Activated CD8-positive, alpha-beta T cell treated with anti-CD3 and anti-CD28 coated beads, Interleukin-2, amount 10 ng/mL, durations not matched to agents 7 days and 5 days (primary cell): Measurements from ENCODE around the gene DCAF11. TPM values are rescaled to one million over a fixed set of nuclear protein-coding genes. Genes with fewer than 3 reads are reported as not detected.

ENCODE experiments used
- ATAC-seq: fragments of 150-1000 bp; cut with Tn5 transposase; one replicate; pipeline ENCODE4 v1.10.0; 2021; ENCODE audit warnings: moderate library complexity
- CTCF ChIA-PET: fragments of 350-600 bp; sonication (Branson Sonifier 250); formaldehyde crosslinking; loops from one replicate; lab custom pipeline; 2021; ENCODE audit warnings: antibody characterized with exemption; lab: Charles Lee
- POLR2A ChIA-PET: fragments of 350-600 bp; sonication (Branson Sonifier 250); formaldehyde crosslinking; loops from one replicate; lab custom pipeline; 2021; ENCODE audit warnings: antibody characterized with exemption; lab: Charles Lee
- DNase-seq: peaks from one replicate; pipeline ENCODE4 v3.0.0-alpha.2; 2020
- H3K27ac Mint-ChIP-seq: one replicate; pipeline ENCODE4 v1.8.0; 2021; ENCODE audit warnings: mild to moderate bottlenecking, mixed read lengths
- H3K27me3 Mint-ChIP-seq: one replicate; pipeline ENCODE4 v1.8.0; 2021; ENCODE audit warnings: low read depth, mixed read lengths
- H3K36me3 Mint-ChIP-seq: one replicate; pipeline ENCODE4 v1.8.0; 2021; ENCODE audit warnings: low read depth, mixed read lengths
- H3K4me1 Mint-ChIP-seq: one replicate; pipeline ENCODE4 v1.8.0; 2021; ENCODE audit warnings: low read depth, mixed read lengths
- H3K4me3 Mint-ChIP-seq: one replicate; pipeline ENCODE4 v1.8.0; 2021; ENCODE audit warnings: mild to moderate bottlenecking, mixed read lengths
- H3K9me3 Mint-ChIP-seq: one replicate; pipeline ENCODE4 v1.8.0; 2022; ENCODE audit warnings: mixed read lengths; ENCODE audit not compliant: insufficient read depth
- total RNA-seq, 2 experiments: library from RNA; stranded (reverse); gene quantifications; one replicate each; pipeline ENCODE4 v1.2.3, GENCODE V29; 2021

Gene DCAF11
- total RNA-seq, 2 experiments from 2014 or later, result 101 to 107 TPM

GRCh38 chr14:24141097-24141880 is 26.7 kb downstream of the DCAF11 start, which contains the start of gene EMC9:
EMC9 (minus strand) TSS chr14:24141591; CDS start chr14:24141304, 287 bp downstream.
- POLR2A ChIA-PET, result interaction anchor here (0.6 to 3.5 kb wide), 14 partner anchors 9 to 289 kb away, joined by 3 to 56 read pairs (median 4); partner anchors contain the start of genes CHMP4A, DCAF11, IRF9 and KHNYN
- H3K9me3 Mint-ChIP-seq, result no peaks in the 10 kb centered on the region
- peak; percentile 100 for DNase-seq
- H3K27ac Mint-ChIP-seq, result peak within 1 kb of the TSS; percentile 77
- peaks cover 88% of the 10 kb centered on the region for H3K36me3 Mint-ChIP-seq
- H3K4me3 Mint-ChIP-seq, result peak within 1 kb of the TSS; percentile 97
- H3K4me1 Mint-ChIP-seq, result peaks cover 66% of the 10 kb centered on the region
- CTCF ChIA-PET, result interaction anchor here (0.7 to 2.2 kb wide), 16 partner anchors 9 to 296 kb away, joined by 3 to 20 read pairs (median 4); partner anchors contain the start of genes CIDEB, DCAF11, IRF9 and NRL
- ATAC-seq, result peak; percentile 92
- no peaks in the 10 kb centered on the region for H3K27me3 Mint-ChIP-seq

DNA sequence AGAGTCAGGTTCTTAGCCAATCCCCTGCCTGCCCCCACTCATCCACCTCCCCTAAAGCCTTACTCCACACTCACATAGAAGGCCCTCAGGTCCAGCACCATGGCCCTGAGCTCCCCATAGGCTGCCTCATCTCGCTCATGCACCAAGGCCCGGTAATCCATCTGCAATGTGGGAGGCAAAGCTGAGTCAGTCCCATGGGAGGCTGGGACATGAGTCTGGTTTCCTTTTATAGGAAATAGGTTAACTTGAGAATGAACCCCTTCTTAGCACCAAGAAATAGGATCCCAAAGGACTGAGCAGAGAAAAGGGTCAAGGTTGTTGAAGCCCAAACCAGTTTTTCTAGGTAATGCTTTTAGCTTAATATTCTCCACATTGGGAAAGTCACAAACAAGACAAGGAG is 28.9 kb downstream of the DCAF11 start:
- peaks cover 76% of the 10 kb centered on the region for H3K36me3 Mint-ChIP-seq
- H3K9me3 Mint-ChIP-seq, result no peaks in the 10 kb centered on the region
- CTCF ChIA-PET, result interaction anchor here (4.8 to 6.1 kb wide), 2 partner anchors 17 to 28 kb away, joined by 22 to 77 read pairs; partner anchors contain the start of genes DCAF11, IRF9 and NRL

DNA sequence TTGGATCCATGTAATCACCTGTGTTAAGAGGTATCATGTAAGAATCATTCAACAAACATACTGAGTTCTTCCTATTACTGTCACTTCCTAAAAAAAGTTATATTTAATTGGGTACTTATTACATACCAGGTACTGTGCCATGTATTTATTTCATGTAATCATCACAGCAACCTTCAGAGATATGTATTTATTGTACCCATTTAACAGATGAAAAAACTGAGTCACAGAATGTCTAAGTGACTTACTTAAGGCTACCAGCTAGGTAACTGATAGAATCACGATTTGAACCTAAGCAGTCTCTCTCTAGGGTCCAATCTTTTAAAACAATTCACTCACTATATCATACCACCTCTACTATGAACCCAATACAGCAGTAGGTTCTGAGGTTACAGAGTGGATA is 29.9 kb downstream of the DCAF11 start:
- Mint-ChIP-seq H3K36me3 (peaks cover 76% of the 10 kb centered on the region), H3K27me3 (no peaks in the 10 kb centered on the region), H3K27ac (peak overlapping the region; percentile 43), H3K9me3 (no peaks in the 10 kb centered on the region), H3K4me1 (peaks cover 54% of the 10 kb centered on the region), H3K4me3 (peak overlapping the region; percentile 88)
- ChIA-PET CTCF (interaction anchor here (4.8 to 6.1 kb wide), 2 partner anchors 16 to 29 kb away, joined by 22 to 77 read pairs; partner anchors contain the start of genes DCAF11, IRF9 and NRL), POLR2A (interaction anchor here (1.0 to 10.1 kb wide), 3 partner anchors 16 to 30 kb away, joined by 5 to 229 read pairs (median 14); partner anchors contain the start of genes DCAF11, IRF9 and NRL)
- no peak for DNase-seq
- ATAC-seq, result no peak

More for the DNA sequence above, 28.9 kb downstream of the DCAF11 start:
- Mint-ChIP-seq H3K27ac (peak overlapping the region; percentile 1), H3K27me3 (no peaks in the 10 kb centered on the region), H3K4me3 (no peak overlapping the region), H3K4me1 (peaks cover 54% of the 10 kb centered on the region)
- POLR2A ChIA-PET, result interaction anchor here (0.7 to 2.2 kb wide), 4 partner anchors 15 to 526 kb away, joined by 3 to 14 read pairs (median 4); partner anchors contain the start of genes DCAF11, IRF9 and NRL
- no peak for DNase-seq
- no peak for ATAC-seq

GRCh38 chr14:24145219-24145618 is 30.6 kb downstream of the DCAF11 start:
- POLR2A ChIA-PET, result interaction anchor here (1.6 to 10.1 kb wide), 6 partner anchors 8 to 71 kb away, joined by 4 to 229 read pairs (median 34); partner anchors contain the start of genes CHMP4A, DCAF11, IRF9 and MDP1
- no peak for DNase-seq
- Mint-ChIP-seq H3K36me3 (peaks cover 77% of the 10 kb centered on the region), H3K4me1 (peaks cover 56% of the 10 kb centered on the region), H3K27me3 (no peaks in the 10 kb centered on the region), H3K4me3 (peak overlapping the region; percentile 88), H3K27ac (peak overlapping the region; percentile 95), H3K9me3 (no peaks in the 10 kb centered on the region)
- CTCF ChIA-PET, result interaction anchor here (3.4 to 6.1 kb wide), 4 partner anchors 9 to 37 kb away, joined by 22 to 77 read pairs (median 26); partner anchors contain the start of genes DCAF11, IRF9, NRL and PSME1
- no peak for ATAC-seq

- Mint-ChIP-seq H3K36me3 (peaks cover 77% of the 10 kb centered on the region), H3K4me3 (peak overlapping the region; percentile 88), H3K27me3 (no peaks in the 10 kb centered on the region), H3K27ac (peak overlapping the region; percentile 95), H3K4me1 (peaks cover 63% of the 10 kb centered on the region), H3K9me3 (no peaks in the 10 kb centered on the region)
- ATAC-seq (no peak), DNase-seq (peak; percentile 29)
- POLR2A ChIA-PET, result interaction anchor here (0.9 to 10.1 kb wide), 11 partner anchors 9 to 97 kb away, joined by 4 to 229 read pairs (median 13); partner anchors contain the start of genes CHMP4A, DCAF11, IPO4 and IRF9
- CTCF ChIA-PET, result interaction anchor here (0.8 to 6.1 kb wide), 8 partner anchors 9 to 162 kb away, joined by 3 to 77 read pairs (median 16); partner anchors contain the start of genes CIDEB, DCAF11, IRF9 and NRL
Observed at GRCh38 chr14:24145690-24146452, 31.3 kb downstream of the DCAF11 start.

GRCh38 chr14:24146453-24146977 is 31.9 kb downstream of the DCAF11 start, which contains the start of gene PSME2:
PSME2 (minus strand) TSS chr14:24146610; CDS start chr14:24146581, 29 bp downstream.
- H3K36me3 Mint-ChIP-seq, result peaks cover 79% of the 10 kb centered on the region
- DNase-seq, result peak; percentile 96
- peak within 1 kb of the TSS; percentile 95 for H3K27ac Mint-ChIP-seq
- H3K4me3 Mint-ChIP-seq, result peak within 1 kb of the TSS; percentile 88
- no peaks in the 10 kb centered on the region for H3K9me3 Mint-ChIP-seq
- peaks cover 66% of the 10 kb centered on the region for H3K4me1 Mint-ChIP-seq
- CTCF ChIA-PET, result interaction anchor here (0.7 to 6.1 kb wide), 10 partner anchors 9 to 161 kb away, joined by 3 to 77 read pairs (median 8); partner anchors contain the start of genes CIDEB, DCAF11, IRF9 and NRL
- ATAC-seq, result peak; percentile 72
- POLR2A ChIA-PET, result interaction anchor here (0.6 to 10.1 kb wide), 16 partner anchors 9 to 536 kb away, joined by 3 to 229 read pairs (median 10); partner anchors contain the start of genes CHMP4A, DCAF11, FITM1 and IPO4
- H3K27me3 Mint-ChIP-seq, result no peaks in the 10 kb centered on the region

- ATAC-seq (peak; percentile 87), DNase-seq (peak; percentile 100)
- H3K4me1 Mint-ChIP-seq, result peaks cover 67% of the 10 kb centered on the region
- ChIA-PET POLR2A (interaction anchor here (0.6 to 10.1 kb wide), 17 partner anchors 9 to 546 kb away, joined by 3 to 229 read pairs (median 9); partner anchors contain the start of genes CHMP4A, DCAF11, FITM1 and IPO4), CTCF (interaction anchor here (0.7 to 6.1 kb wide), 11 partner anchors 8 to 160 kb away, joined by 3 to 77 read pairs (median 5); partner anchors contain the start of genes CIDEB, DCAF11, IPO4 and IRF9)
- peaks cover 81% of the 10 kb centered on the region for H3K36me3 Mint-ChIP-seq
- peak within 1 kb of the TSS; percentile 88 for H3K4me3 Mint-ChIP-seq
- H3K27ac Mint-ChIP-seq, result peak within 1 kb of the TSS; percentile 95
- H3K27me3 Mint-ChIP-seq, result no peaks in the 10 kb centered on the region
- H3K9me3 Mint-ChIP-seq, result no peaks in the 10 kb centered on the region
Observed at GRCh38 chr14:24146978-24147760, 32.6 kb downstream of the DCAF11 start, which contains the start of gene RNF31. RNF31 (plus strand) TSS chr14:24147498; CDS start chr14:24147699, 201 bp downstream.

- peaks cover 61% of the 10 kb centered on the region for H3K4me1 Mint-ChIP-seq
- H3K36me3 Mint-ChIP-seq, result peaks cover 80% of the 10 kb centered on the region
- peak overlapping the region; percentile 92 for H3K27ac Mint-ChIP-seq
- POLR2A ChIA-PET, result interaction anchor here (0.8 to 10.1 kb wide), 8 partner anchors 11 to 66 kb away, joined by 3 to 229 read pairs (median 13); partner anchors contain the start of genes CHMP4A, DCAF11, IPO4 and IRF9
- CTCF ChIA-PET, result interaction anchor here (1.1 to 6.1 kb wide), 6 partner anchors 11 to 68 kb away, joined by 3 to 77 read pairs (median 24); partner anchors contain the start of genes DCAF11, IPO4, IRF9 and NRL
- DNase-seq (peak; percentile 36), ATAC-seq (no peak)
- H3K4me3 Mint-ChIP-seq, result peak overlapping the region; percentile 88
- no peaks in the 10 kb centered on the region for H3K9me3 Mint-ChIP-seq
- no peaks in the 10 kb centered on the region for H3K27me3 Mint-ChIP-seq
Observed at GRCh38 chr14:24147761-24148428, 33.3 kb downstream of the DCAF11 start.
